KMS-11 (cell line): ENCODE measurements around the gene ADD1.

Source experiments
- H2AFZ ChIP-seq: fragments of 200-600 bp; sonication (generic); 2 replicates; pipeline ENCODE4 v1.6.1; 2016; ENCODE audit warnings: antibody characterized with exemption, mixed run types, low read depth
- H3K27ac ChIP-seq: fragments of 200-600 bp; sonication (generic); 2 replicates; pipeline ENCODE4 v1.6.1; 2016; ENCODE audit warnings: mild to moderate bottlenecking, mixed run types
- H3K27me3 ChIP-seq: fragments of 200-600 bp; sonication (generic); 2 replicates; pipeline ENCODE4 v1.6.1; 2017; ENCODE audit warnings: mild to moderate bottlenecking, low read depth, mixed run types, moderate library complexity; ENCODE audit not compliant: insufficient read depth
- H3K36me3 ChIP-seq: fragments of 200-600 bp; sonication (generic); 2 replicates; pipeline ENCODE4 v1.6.1; 2017; ENCODE audit warnings: mild to moderate bottlenecking, mixed run types; ENCODE audit not compliant: insufficient read depth
- H3K4me1 ChIP-seq: fragments of 200-600 bp; sonication (generic); 2 replicates; pipeline ENCODE4 v1.6.1; 2016; ENCODE audit warnings: mild to moderate bottlenecking, low read depth, mixed run types; ENCODE audit not compliant: poor library complexity, severe bottlenecking
- H3K4me2 ChIP-seq: fragments of 200-600 bp; sonication (generic); 2 replicates; pipeline ENCODE4 v1.7.0; 2016; ENCODE audit warnings: mild to moderate bottlenecking, mixed run types
- H3K4me3 ChIP-seq: fragments of 200-600 bp; sonication (generic); IDR thresholded peaks from 2 replicates; pipeline ENCODE4 v1.6.1; 2017; ENCODE audit warnings: low read depth, low read length, mixed read lengths; ENCODE audit not compliant: insufficient read depth
- H3K79me2 ChIP-seq: fragments of 200-600 bp; sonication (generic); 2 replicates; pipeline ENCODE4 v1.6.1; 2016; ENCODE audit warnings: low read depth, mixed run types; ENCODE audit not compliant: insufficient read depth
- H3K9ac ChIP-seq: fragments of 200-600 bp; sonication (generic); 2 replicates; pipeline ENCODE4 v1.6.1; 2016; ENCODE audit warnings: mild to moderate bottlenecking, mixed run types
- H4K20me1 ChIP-seq: fragments of 200-600 bp; sonication (generic); 2 replicates; pipeline ENCODE4 v1.6.1; 2016; ENCODE audit warnings: mild to moderate bottlenecking, mixed run types; ENCODE audit not compliant: insufficient read depth
- TF ChIP-seq, protein P1 (sequence below): fragments of 200-600 bp; sonication (generic); conservative IDR thresholded peaks from 2 replicates; pipeline ENCODE4 v1.6.1; 2017; ENCODE audit warnings: low read depth, mild to moderate bottlenecking, antibody characterized with exemption, low read length, moderate library complexity, mixed read lengths

The ADD1 gene

GRCh38 chr4:2928242-2929176 is 84.9 kb downstream of the ADD1 start:
- H3K27ac ChIP-seq: no peak overlapping the region
- TF ChIP-seq, protein P1, sequence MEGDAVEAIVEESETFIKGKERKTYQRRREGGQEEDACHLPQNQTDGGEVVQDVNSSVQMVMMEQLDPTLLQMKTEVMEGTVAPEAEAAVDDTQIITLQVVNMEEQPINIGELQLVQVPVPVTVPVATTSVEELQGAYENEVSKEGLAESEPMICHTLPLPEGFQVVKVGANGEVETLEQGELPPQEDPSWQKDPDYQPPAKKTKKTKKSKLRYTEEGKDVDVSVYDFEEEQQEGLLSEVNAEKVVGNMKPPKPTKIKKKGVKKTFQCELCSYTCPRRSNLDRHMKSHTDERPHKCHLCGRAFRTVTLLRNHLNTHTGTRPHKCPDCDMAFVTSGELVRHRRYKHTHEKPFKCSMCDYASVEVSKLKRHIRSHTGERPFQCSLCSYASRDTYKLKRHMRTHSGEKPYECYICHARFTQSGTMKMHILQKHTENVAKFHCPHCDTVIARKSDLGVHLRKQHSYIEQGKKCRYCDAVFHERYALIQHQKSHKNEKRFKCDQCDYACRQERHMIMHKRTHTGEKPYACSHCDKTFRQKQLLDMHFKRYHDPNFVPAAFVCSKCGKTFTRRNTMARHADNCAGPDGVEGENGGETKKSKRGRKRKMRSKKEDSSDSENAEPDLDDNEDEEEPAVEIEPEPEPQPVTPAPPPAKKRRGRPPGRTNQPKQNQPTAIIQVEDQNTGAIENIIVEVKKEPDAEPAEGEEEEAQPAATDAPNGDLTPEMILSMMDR: no peak
- H3K4me2 ChIP-seq: no peak overlapping the region
- no peak overlapping the region for H2AFZ ChIP-seq
- no peaks in the 10 kb centered on the region for H3K79me2 ChIP-seq
- no peaks in the 10 kb centered on the region for H3K36me3 ChIP-seq
- H4K20me1 ChIP-seq: no peaks in the 10 kb centered on the region
- no peaks in the 10 kb centered on the region for H3K27me3 ChIP-seq
- H3K4me3 ChIP-seq: no peak overlapping the region
- no peak overlapping the region for H3K9ac ChIP-seq
- no peaks in the 10 kb centered on the region for H3K4me1 ChIP-seq

GRCh38 chr4:2929469-2929868 is 85.8 kb downstream of the ADD1 start:
- Histone ChIP-seq H3K27ac (no peak overlapping the region), H3K36me3 (no peaks in the 10 kb centered on the region)

GRCh38 chr4:2930135-2930757 is 86.6 kb downstream of the ADD1 start:
- H3K36me3 ChIP-seq: no peaks in the 10 kb centered on the region
- no peaks in the 10 kb centered on the region for H3K79me2 ChIP-seq
- H2AFZ ChIP-seq: no peak overlapping the region
- no peaks in the 10 kb centered on the region for H4K20me1 ChIP-seq
- TF ChIP-seq, protein P1: no peak
- H3K4me1 ChIP-seq: no peaks in the 10 kb centered on the region
- H3K4me2 ChIP-seq: no peak overlapping the region
- no peak overlapping the region for H3K4me3 ChIP-seq
- no peak overlapping the region for H3K9ac ChIP-seq
- H3K27me3 ChIP-seq: no peaks in the 10 kb centered on the region
- no peak overlapping the region for H3K27ac ChIP-seq

More at GRCh38 chr4:2929469-2929868, 85.8 kb downstream of the ADD1 start:
- no peaks in the 10 kb centered on the region for H3K27me3 ChIP-seq
- H3K9ac ChIP-seq: no peak overlapping the region
- no peaks in the 10 kb centered on the region for H4K20me1 ChIP-seq
- TF ChIP-seq, protein P1: no peak
- no peak overlapping the region for H3K4me2 ChIP-seq
- no peaks in the 10 kb centered on the region for H3K79me2 ChIP-seq
- no peak overlapping the region for H2AFZ ChIP-seq
- H3K4me1 ChIP-seq: no peaks in the 10 kb centered on the region
- no peak overlapping the region for H3K4me3 ChIP-seq

GRCh38 chr4:2930758-2931511 is 87.3 kb downstream of the ADD1 start:
- H3K9ac ChIP-seq: no peak overlapping the region
- H3K36me3 ChIP-seq: no peaks in the 10 kb centered on the region
- H3K27ac ChIP-seq: no peak overlapping the region
- H3K4me1 ChIP-seq: peaks cover 4% of the 10 kb centered on the region
- H3K4me2 ChIP-seq: no peak overlapping the region
- no peaks in the 10 kb centered on the region for H4K20me1 ChIP-seq
- no peak overlapping the region for H2AFZ ChIP-seq
- H3K27me3 ChIP-seq: no peaks in the 10 kb centered on the region
- H3K4me3 ChIP-seq: no peak overlapping the region
- no peaks in the 10 kb centered on the region for H3K79me2 ChIP-seq
- TF ChIP-seq, protein P1: no peak
